ENCODE results near the gene CYP4Z1. TPM values are rescaled to one million over a fixed set of nuclear protein-coding genes. Genes with fewer than 3 reads are reported as not detected.

Gene CYP4Z1
- total RNA-seq, 1 experiment from 2014 or later, result not detected

DNA sequence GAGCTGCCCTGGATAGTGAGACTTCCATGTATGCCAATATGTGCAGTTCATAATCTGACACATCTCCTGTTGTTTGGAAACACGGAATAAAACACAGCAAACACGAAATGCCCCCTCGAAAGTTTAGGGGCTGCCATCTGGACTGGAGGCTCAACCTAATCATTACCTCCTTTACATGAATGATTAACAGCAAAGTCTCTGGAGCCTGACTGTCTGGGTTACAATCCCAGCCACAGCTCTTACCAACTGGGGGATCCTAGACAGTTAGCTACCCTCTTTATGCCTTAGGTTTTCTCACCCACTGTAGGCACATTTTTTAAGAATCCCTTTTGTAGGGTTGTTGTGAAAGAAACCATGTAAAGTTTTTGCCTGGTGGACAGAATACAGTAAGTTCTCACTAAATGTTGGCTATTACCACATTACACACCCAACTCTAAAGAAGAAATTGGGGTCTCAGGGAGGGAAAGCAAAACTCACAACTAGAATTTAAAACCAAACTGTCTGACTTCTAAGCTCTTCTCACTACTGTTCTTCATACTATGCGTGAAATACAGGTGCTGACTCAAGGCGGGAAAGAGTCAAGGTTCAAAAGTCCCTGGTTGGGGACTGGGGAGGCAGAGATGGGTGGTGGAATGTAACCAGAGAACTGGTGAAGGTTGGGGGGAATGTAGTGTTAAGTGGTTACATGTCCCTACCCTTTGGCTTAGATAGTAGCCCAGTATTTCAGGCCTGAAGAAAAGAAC lies 94.4 kb downstream of the CYP4Z1 start:
- in situ Hi-C loops (cut with HindIII; ENCODE audit: low pct_unique_long_range_greater_than_20kb, low sequenced_read_pairs), result no loop called here
- DNase-seq (ENCODE audit: low read depth, low spot score), result no peak

DNA sequence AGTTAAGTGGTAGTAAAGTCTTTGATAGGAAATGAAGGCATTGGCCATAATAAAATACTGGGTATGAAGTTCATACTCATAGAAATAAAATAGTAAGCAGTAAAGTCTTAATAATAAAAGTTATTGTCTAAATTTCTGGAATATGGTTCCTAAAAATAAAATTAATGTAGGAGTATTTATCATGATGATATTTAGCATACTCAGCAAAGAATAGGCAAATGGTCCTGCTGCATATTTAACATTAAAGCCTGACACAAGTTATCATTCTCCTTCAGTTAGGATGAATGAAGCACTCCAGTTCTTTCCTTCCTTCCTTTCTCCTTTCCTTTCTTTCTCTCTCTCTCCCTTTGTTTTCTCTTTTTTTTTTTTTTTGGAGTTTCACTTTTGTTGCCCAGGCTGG lies 97.5 kb downstream of the CYP4Z1 start:
- in situ Hi-C loops (cut with HindIII; ENCODE audit: low pct_unique_long_range_greater_than_20kb, low sequenced_read_pairs), result no loop called here
- DNase-seq (ENCODE audit: low read depth, low spot score), result no peak

Other genes starting within 250 kb of the CYP4Z1 start
- gene CYP4A11, start 125.8 kb upstream of the CYP4Z1 start, total RNA-seq (2014; rRNA removed; shearing (Covaris generic)), result not detected in 2 replicates
- not detected in 2 replicates for gene CYP4X1, start 43.6 kb upstream of the CYP4Z1 start, total RNA-seq (2014; rRNA removed; shearing (Covaris generic))
- gene CYP4A22, start 70.2 kb downstream of the CYP4Z1 start, total RNA-seq (2014; rRNA removed; shearing (Covaris generic)), result not detected in 2 replicates
- gene PDZK1IP1, start 122.8 kb downstream of the CYP4Z1 start, total RNA-seq (2014; rRNA removed; shearing (Covaris generic)), result not detected in 2 replicates
- 0.13 TPM in 2 replicates for gene TAL1, start 165.0 kb downstream of the CYP4Z1 start, total RNA-seq (2014; rRNA removed; shearing (Covaris generic))
- gene STIL, start 246.9 kb downstream of the CYP4Z1 start, total RNA-seq (2014; rRNA removed; shearing (Covaris generic)), result 11.3 and 11.9 TPM in 2 replicates